Endothelial cell of umbilical vein (primary cell): ENCODE results near the gene KAT2B.

Experiments used
- EZH2 ChIP-seq: IDR thresholded peaks from 2 replicates; pipeline ENCODE4 v1.6.1; 2012; ENCODE audit warnings: borderline replicate concordance, low read depth, mild to moderate bottlenecking, moderate library complexity, low read length, inconsistent platforms; ENCODE audit not compliant: severe bottlenecking
- FOS ChIP-seq: IDR thresholded peaks from 2 replicates; pipeline ENCODE4 v1.6.1; 2011; ENCODE audit warnings: mild to moderate bottlenecking, low read length, moderate library complexity, borderline replicate concordance; ENCODE audit not compliant: insufficient read depth
- GATA2 ChIP-seq: IDR thresholded peaks from 2 replicates; pipeline ENCODE4 v1.7.0; 2011; ENCODE audit warnings: low read depth, mild to moderate bottlenecking, moderate library complexity, mixed read lengths, low read length; ENCODE audit not compliant: insufficient read length, insufficient read depth
- JUN ChIP-seq: IDR thresholded peaks from 2 replicates; pipeline ENCODE4 v1.6.1; 2011; ENCODE audit warnings: borderline replicate concordance, low read depth; ENCODE audit not compliant: insufficient read length, insufficient read depth
- POLR2A ChIP-seq: IDR thresholded peaks from 2 replicates; pipeline ENCODE4 v1.6.1; 2012; ENCODE audit warnings: low read depth, mild to moderate bottlenecking, control low read depth, low read length
- POLR2AphosphoS5 ChIP-seq: IDR thresholded peaks from 2 replicates; pipeline ENCODE4 v1.6.1; 2012; ENCODE audit warnings: low read depth, mild to moderate bottlenecking, control low read depth, low read length, moderate library complexity; ENCODE audit not compliant: insufficient read depth
- TF ChIP-seq, protein P1 (sequence below), 2 donors: IDR thresholded peaks; 1 replicate in 1 of 2; 2 replicates in 1 of 2; pipeline ENCODE4 v1.5.1; 2011; ENCODE audit warnings: low read length in 2 of 2, mild to moderate bottlenecking in 2 of 2, moderate library complexity in 2 of 2, control low read depth in 1 of 2, inconsistent platforms in 1 of 2, low read depth in 1 of 2; ENCODE audit not compliant: insufficient read depth in 1 of 2; ENCODE audit errors: extremely low read depth in 1 of 2
- TF ChIP-seq, protein P2 (sequence below): IDR thresholded peaks from 2 replicates; pipeline ENCODE4 v1.6.1; 2011; ENCODE audit not compliant: insufficient read depth, insufficient read length

DNA sequence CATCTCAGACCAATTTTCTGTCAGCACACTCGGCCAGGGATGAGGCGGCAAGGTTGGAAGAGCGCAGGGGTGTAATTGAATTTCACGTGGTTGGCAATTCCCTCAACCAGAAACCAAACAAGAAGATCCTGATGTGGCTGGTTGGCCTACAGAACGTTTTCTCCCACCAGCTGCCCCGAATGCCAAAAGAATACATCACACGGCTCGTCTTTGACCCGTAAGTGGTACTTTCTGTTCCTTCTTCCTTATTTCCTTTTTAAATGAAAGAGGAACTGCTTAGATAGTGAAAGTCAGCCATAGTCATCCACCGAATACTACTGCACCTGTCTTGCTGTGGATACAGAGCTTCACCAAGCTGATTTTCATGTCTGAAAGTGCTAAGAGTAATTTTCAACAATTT lies 85.7 kb downstream of the KAT2B start:
- TF ChIP-seq, protein P1, sequence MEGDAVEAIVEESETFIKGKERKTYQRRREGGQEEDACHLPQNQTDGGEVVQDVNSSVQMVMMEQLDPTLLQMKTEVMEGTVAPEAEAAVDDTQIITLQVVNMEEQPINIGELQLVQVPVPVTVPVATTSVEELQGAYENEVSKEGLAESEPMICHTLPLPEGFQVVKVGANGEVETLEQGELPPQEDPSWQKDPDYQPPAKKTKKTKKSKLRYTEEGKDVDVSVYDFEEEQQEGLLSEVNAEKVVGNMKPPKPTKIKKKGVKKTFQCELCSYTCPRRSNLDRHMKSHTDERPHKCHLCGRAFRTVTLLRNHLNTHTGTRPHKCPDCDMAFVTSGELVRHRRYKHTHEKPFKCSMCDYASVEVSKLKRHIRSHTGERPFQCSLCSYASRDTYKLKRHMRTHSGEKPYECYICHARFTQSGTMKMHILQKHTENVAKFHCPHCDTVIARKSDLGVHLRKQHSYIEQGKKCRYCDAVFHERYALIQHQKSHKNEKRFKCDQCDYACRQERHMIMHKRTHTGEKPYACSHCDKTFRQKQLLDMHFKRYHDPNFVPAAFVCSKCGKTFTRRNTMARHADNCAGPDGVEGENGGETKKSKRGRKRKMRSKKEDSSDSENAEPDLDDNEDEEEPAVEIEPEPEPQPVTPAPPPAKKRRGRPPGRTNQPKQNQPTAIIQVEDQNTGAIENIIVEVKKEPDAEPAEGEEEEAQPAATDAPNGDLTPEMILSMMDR (IDR thresholded peaks at IDR 0.05; ENCODE audit: extremely low read depth in 1 of 2, insufficient read depth in 1 of 2, low read depth in 1 of 2, low read length in 2 of 2), result no peak
- TF ChIP-seq POLR2AphosphoS5, result no peak
- TF ChIP-seq EZH2, result no peak
- no peak for TF ChIP-seq JUN
- no peak for TF ChIP-seq POLR2A
- TF ChIP-seq GATA2, result no peak
- TF ChIP-seq, protein P2, sequence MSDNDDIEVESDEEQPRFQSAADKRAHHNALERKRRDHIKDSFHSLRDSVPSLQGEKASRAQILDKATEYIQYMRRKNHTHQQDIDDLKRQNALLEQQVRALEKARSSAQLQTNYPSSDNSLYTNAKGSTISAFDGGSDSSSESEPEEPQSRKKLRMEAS, result no peak
- TF ChIP-seq FOS, result no peak
